Endodermal cell (in vitro differentiated cells): ENCODE data around the gene C7orf57. TPM values are rescaled to one million over a fixed set of nuclear protein-coding genes. Genes with fewer than 3 reads are reported as not detected.

Experiments
- DNase-seq: peaks from one replicate; pipeline ENCODE4 v3.0.0-alpha.2; 2017
- H3K27ac ChIP-seq: 2 replicates; pipeline ENCODE4 v1.5.1; 2013; ENCODE audit warnings: mild to moderate bottlenecking, low read depth, low read length, moderate library complexity
- H3K27me3 ChIP-seq: 2 replicates; pipeline ENCODE4 v1.6.1; 2013; ENCODE audit warnings: mild to moderate bottlenecking, low read length, moderate library complexity; ENCODE audit not compliant: insufficient read depth, control insufficient read depth, poor library complexity, severe bottlenecking
- H3K36me3 ChIP-seq: 2 replicates; pipeline ENCODE4 v1.7.0; 2013; ENCODE audit warnings: mild to moderate bottlenecking, low read length, moderate library complexity; ENCODE audit not compliant: control insufficient read depth, insufficient read depth
- H3K4me1 ChIP-seq: one replicate; pipeline ENCODE4 v1.7.0; 2013; ENCODE audit warnings: low read length; ENCODE audit not compliant: control insufficient read depth, insufficient read depth
- H3K4me3 ChIP-seq: 2 replicates; pipeline ENCODE4 v1.5.1; 2013; ENCODE audit warnings: mild to moderate bottlenecking, low read length, moderate library complexity
- H3K9ac ChIP-seq: 2 replicates; pipeline ENCODE4 v1.6.1; 2013; ENCODE audit warnings: mild to moderate bottlenecking, low read length, moderate library complexity; ENCODE audit not compliant: poor library complexity, severe bottlenecking; ENCODE audit errors: extremely low read depth
- H3K9me3 ChIP-seq: 2 replicates; pipeline ENCODE4 v1.6.1; 2013; ENCODE audit warnings: mild to moderate bottlenecking, low read length, moderate library complexity; ENCODE audit not compliant: control insufficient read depth
- H3K27ac Mint-ChIP-seq: 2 replicates; pipeline ENCODE4 v1.8.0; 2020; ENCODE audit warnings: mixed read lengths
- H3K27me3 Mint-ChIP-seq: 2 replicates; pipeline ENCODE4 v1.8.0; 2021; ENCODE audit warnings: mild to moderate bottlenecking, mixed read lengths; ENCODE audit not compliant: insufficient read depth
- H3K36me3 Mint-ChIP-seq: 2 replicates; pipeline ENCODE4 v1.8.0; 2020; ENCODE audit warnings: low read depth, mixed read lengths
- H3K4me1 Mint-ChIP-seq: 2 replicates; pipeline ENCODE4 v1.8.0; 2020; ENCODE audit warnings: mixed read lengths
- H3K4me3 Mint-ChIP-seq: 2 replicates; pipeline ENCODE4 v1.8.0; 2020; ENCODE audit warnings: mild to moderate bottlenecking, moderate library complexity, mixed read lengths
- H3K9me3 Mint-ChIP-seq: 2 replicates; pipeline ENCODE4 v1.8.0; 2020; ENCODE audit warnings: mild to moderate bottlenecking, mixed read lengths
- WGBS, 2 experiments: methylation state at CpG; one replicate each; pipeline versions ENCODE4 v1.1.5 to v1.1.7; 2013; ENCODE audit warnings: missing lambda C conversion rate in 2 of 2, mixed read lengths in 1 of 2; ENCODE audit not compliant: insufficient coverage in 1 of 2, insufficient read length in 1 of 2; 5-methylcytosine and 5-hydroxymethylcytosine counted together
- total RNA-seq, 2 donors: library from RNA; stranded (reverse); fragmentation: NEBNext Ultra II Directional in 1 of 2; extraction: Animal tissue kit (Norgen Biotek cat#: 25700) in 1 of 2; gene quantifications; 2 replicates in 1 of 2; 3 replicates in 1 of 2; pipeline ENCODE4 v1.2.1, GENCODE V29; 2021
- TF ChIP-seq, protein P1 (sequence below): fragments of 200-600 bp; sonication (generic); conservative IDR thresholded peaks from 2 replicates; pipeline ENCODE4 v1.5.0; 2021; ENCODE audit warnings: antibody characterized with exemption, mild to moderate bottlenecking

C7orf57 gene
- total RNA-seq, 2 donors from 2014 or later, result 0.57 TPM; not detected in 1

DNA sequence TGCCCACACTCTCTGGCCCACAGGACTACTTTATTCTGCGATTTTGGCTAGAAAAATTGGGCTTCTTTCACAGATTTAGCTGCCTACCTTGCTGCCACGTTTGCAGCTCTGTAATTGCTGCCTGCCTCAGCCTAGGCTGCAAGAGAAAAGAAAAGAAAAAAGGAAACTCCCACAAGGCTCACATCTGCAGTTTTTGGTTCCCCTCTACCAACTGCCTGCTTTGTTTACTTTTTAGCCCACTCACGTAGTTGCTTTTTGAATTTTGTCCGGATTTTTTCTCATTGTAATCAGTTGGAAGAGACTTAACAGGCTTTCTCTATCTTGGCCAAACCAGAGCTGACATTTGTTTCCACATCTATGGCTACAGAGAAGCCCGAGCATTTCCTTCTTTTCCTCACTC lies 30.7 kb upstream of the C7orf57 start:
- TF ChIP-seq, protein P1, sequence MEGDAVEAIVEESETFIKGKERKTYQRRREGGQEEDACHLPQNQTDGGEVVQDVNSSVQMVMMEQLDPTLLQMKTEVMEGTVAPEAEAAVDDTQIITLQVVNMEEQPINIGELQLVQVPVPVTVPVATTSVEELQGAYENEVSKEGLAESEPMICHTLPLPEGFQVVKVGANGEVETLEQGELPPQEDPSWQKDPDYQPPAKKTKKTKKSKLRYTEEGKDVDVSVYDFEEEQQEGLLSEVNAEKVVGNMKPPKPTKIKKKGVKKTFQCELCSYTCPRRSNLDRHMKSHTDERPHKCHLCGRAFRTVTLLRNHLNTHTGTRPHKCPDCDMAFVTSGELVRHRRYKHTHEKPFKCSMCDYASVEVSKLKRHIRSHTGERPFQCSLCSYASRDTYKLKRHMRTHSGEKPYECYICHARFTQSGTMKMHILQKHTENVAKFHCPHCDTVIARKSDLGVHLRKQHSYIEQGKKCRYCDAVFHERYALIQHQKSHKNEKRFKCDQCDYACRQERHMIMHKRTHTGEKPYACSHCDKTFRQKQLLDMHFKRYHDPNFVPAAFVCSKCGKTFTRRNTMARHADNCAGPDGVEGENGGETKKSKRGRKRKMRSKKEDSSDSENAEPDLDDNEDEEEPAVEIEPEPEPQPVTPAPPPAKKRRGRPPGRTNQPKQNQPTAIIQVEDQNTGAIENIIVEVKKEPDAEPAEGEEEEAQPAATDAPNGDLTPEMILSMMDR, result no peak
- H3K36me3 Mint-ChIP-seq, result no peaks in the 10 kb centered on the region
- H3K27me3 Mint-ChIP-seq, result no peaks in the 10 kb centered on the region
- H3K4me3 ChIP-seq, result no peak overlapping the region
- H3K27me3 ChIP-seq, result no peaks in the 10 kb centered on the region
- H3K36me3 ChIP-seq, result no peaks in the 10 kb centered on the region
- H3K4me3 Mint-ChIP-seq, result no peak overlapping the region
- 72 to 74% methylated on average over 4 to 5 of the region's 5 CpGs for WGBS, 2 experiments
- peaks cover 14% of the 10 kb centered on the region for H3K9me3 Mint-ChIP-seq
- H3K4me1 ChIP-seq, result peaks cover 8% of the 10 kb centered on the region
- peaks cover 15% of the 10 kb centered on the region for H3K4me1 Mint-ChIP-seq
- H3K27ac ChIP-seq, result no peak overlapping the region
- no peaks in the 10 kb centered on the region for H3K9me3 ChIP-seq
- no peak overlapping the region for H3K27ac Mint-ChIP-seq
- no peak for DNase-seq
- H3K9ac ChIP-seq, result no peak overlapping the region

DNA sequence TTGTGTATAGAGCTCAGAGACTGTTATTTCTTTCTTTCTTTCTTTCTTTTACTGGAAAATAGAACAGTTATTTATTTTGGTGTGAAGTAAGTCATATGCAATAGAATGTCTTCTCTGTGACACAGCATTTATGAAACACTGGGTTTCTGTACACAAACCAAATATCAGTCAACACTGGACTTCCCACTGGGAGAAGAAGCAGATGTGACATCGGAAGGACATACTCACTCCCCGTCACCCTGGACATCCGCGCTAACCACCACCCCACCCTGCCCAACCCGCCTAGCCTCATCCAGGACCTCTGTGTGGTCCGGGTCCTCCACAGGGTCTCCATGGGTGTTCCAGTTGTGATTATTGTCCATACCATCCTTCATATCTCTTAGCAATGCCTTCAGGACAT lies 28.5 kb upstream of the C7orf57 start:
- DNase-seq, result no peak
- Mint-ChIP-seq H3K27me3 (no peaks in the 10 kb centered on the region), H3K36me3 (no peaks in the 10 kb centered on the region), H3K9me3 (peaks cover 9% of the 10 kb centered on the region), H3K4me3 (no peak overlapping the region), H3K4me1 (peaks cover 23% of the 10 kb centered on the region), H3K27ac (no peak overlapping the region)
- Histone ChIP-seq H3K27me3 (no peaks in the 10 kb centered on the region), H3K9me3 (no peaks in the 10 kb centered on the region), H3K36me3 (no peaks in the 10 kb centered on the region), H3K4me1 (peaks cover 10% of the 10 kb centered on the region), H3K27ac (no peak overlapping the region), H3K4me3 (no peak overlapping the region), H3K9ac (no peak overlapping the region)
- 85 to 96% methylated on average over 3 to 6 of the region's 6 CpGs for WGBS, 2 experiments
- TF ChIP-seq, protein P1, result no peak

DNA sequence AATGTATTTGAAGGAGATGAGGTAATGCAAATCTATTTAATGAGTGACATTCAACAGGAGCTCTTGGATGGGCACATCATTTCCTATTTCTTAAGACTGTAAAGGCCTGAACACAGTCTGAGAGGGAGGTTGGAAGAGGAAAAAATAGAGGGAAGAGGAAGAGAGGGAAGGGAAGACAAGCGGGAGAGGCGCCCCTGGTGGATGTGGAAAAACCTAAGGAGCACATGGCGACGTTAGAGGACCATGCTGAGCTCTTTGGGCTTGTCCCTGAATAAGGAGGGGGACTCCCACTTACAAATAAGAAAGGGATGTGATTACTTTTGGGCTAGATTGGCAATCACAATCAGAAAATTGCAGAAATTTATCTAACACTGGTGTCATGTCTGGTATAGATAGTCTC lies 26.1 kb upstream of the C7orf57 start:
- H3K4me1 ChIP-seq, result peaks cover 7% of the 10 kb centered on the region
- peaks cover 10% of the 10 kb centered on the region for H3K9me3 Mint-ChIP-seq
- H3K4me3 ChIP-seq, result no peak overlapping the region
- H3K27ac ChIP-seq, result no peak overlapping the region
- TF ChIP-seq, protein P1, result peak; percentile 50
- DNase-seq, result no peak
- H3K36me3 ChIP-seq, result no peaks in the 10 kb centered on the region
- 91% methylated on average over 4 of the region's 4 CpGs; no CpG with 5 or more reads in 1 of the 2 experiments for WGBS, 2 experiments
- H3K4me3 Mint-ChIP-seq, result no peak overlapping the region
- no peak overlapping the region for H3K27ac Mint-ChIP-seq
- no peaks in the 10 kb centered on the region for H3K36me3 Mint-ChIP-seq
- no peaks in the 10 kb centered on the region for H3K27me3 ChIP-seq
- peaks cover 15% of the 10 kb centered on the region for H3K4me1 Mint-ChIP-seq
- H3K9ac ChIP-seq, result no peak overlapping the region
- H3K27me3 Mint-ChIP-seq, result no peaks in the 10 kb centered on the region
- H3K9me3 ChIP-seq, result peaks cover 11% of the 10 kb centered on the region
